ENCODE results near the gene WDR38. TPM values are rescaled to one million over a fixed set of nuclear protein-coding genes. Genes with fewer than 3 reads are reported as not detected.
A peak's percentile ranks its signal among the peaks of the same experiment; 100 is the strongest.

Gene WDR38
- total and polyA plus RNA-seq, 2 of the 13 experiments (the other 11 are each of a cell fraction or from before 2014, with no cell fraction given), result not detected

GRCh38 chr9:124849801-124850200, 3.5 kb upstream of the WDR38 start (continued):
- TF ChIP-seq PRPF4 (IDR thresholded peaks at IDR 0.05; ENCODE audit: low read depth, low read length, poor library complexity, severe bottlenecking) (no peak), HOMEZ (CRISPR knock-in tag; IDR thresholded peaks at IDR 0.05; ENCODE audit: low read depth) (no peak), ZNF552 (CRISPR knock-in tag; IDR thresholded peaks at IDR 0.05; ENCODE audit: borderline replicate concordance) (no peak), CCDC6 (CRISPR knock-in tag; IDR thresholded peaks at IDR 0.05) (no peak), IRF9 (CRISPR knock-in tag; IDR thresholded peaks at IDR 0.05; ENCODE audit: borderline replicate concordance) (no peak), ZNF614 (CRISPR knock-in tag; IDR thresholded peaks at IDR 0.05; ENCODE audit: borderline replicate concordance) (no peak), NR2F6 (IDR thresholded peaks at IDR 0.05) (no peak), NR2F6 (CRISPR knock-in tag; IDR thresholded peaks at IDR 0.05) (peak; percentile 22; the same call in 1 of the 2 replicates), ATAD3A (CRISPR knock-in tag; IDR thresholded peaks at IDR 0.05) (no peak), CREBL2 (CRISPR knock-in tag; IDR thresholded peaks at IDR 0.05; ENCODE audit: borderline replicate concordance) (no peak), TOE1 (CRISPR knock-in tag; IDR thresholded peaks at IDR 0.05) (no peak), HCFC1 (IDR thresholded peaks at IDR 0.05; ENCODE audit: low read depth, low read length) (no peak), RXRB (CRISPR knock-in tag; IDR thresholded peaks at IDR 0.05; ENCODE audit: borderline replicate concordance) (0 out of 2 replicates have a peak, but pooled peaks have one; percentile 18), GATAD2A (CRISPR knock-in tag; IDR thresholded peaks at IDR 0.05) (peak; percentile 25; the same call in 1 of the 2 replicates), SKI (IDR thresholded peaks at IDR 0.05; ENCODE audit: partially characterized antibody) (peak; percentile 27), MXD3 (CRISPR knock-in tag; IDR thresholded peaks at IDR 0.05) (no peak), ZBTB40 (IDR thresholded peaks at IDR 0.05) (no peak), ZBTB40 (CRISPR knock-in tag; IDR thresholded peaks at IDR 0.05) (no peak), TCF12 (IDR thresholded peaks at IDR 0.05) (no peak), TCF12 (CRISPR knock-in tag; IDR thresholded peaks at IDR 0.05) (no peak), ZFP1 (CRISPR knock-in tag; IDR thresholded peaks at IDR 0.05) (no peak)
